DOHH2 (cell line): ENCODE measurements around the gene COQ9.

ENCODE experiments used
- H3F3A ChIP-seq: fragments of 200-600 bp; sonication (generic), shearing (Covaris generic); 2 replicates; pipeline ENCODE4 v1.6.0; 2016; ENCODE audit warnings: antibody characterized with exemption, mild to moderate bottlenecking; ENCODE audit not compliant: control insufficient read depth, insufficient read depth
- H3K27ac ChIP-seq: fragments of 200-600 bp; sonication (generic); 2 replicates; pipeline ENCODE4 v1.5.1; 2014; ENCODE audit warnings: low read depth, mild to moderate bottlenecking, low read length, moderate library complexity
- H3K27me3 ChIP-seq: fragments of 200-600 bp; sonication (generic); 2 replicates; pipeline ENCODE4 v1.6.1; 2014; ENCODE audit warnings: mild to moderate bottlenecking, low read length, mixed read lengths; ENCODE audit not compliant: control insufficient read depth
- H3K36me3 ChIP-seq: fragments of 200-600 bp; sonication (generic); 2 replicates; pipeline ENCODE4 v1.6.1; 2014; ENCODE audit warnings: mild to moderate bottlenecking, low read length, moderate library complexity, mixed read lengths; ENCODE audit not compliant: control insufficient read depth
- H3K4me1 ChIP-seq: fragments of 200-600 bp; sonication (generic); 2 replicates; pipeline ENCODE4 v1.6.1; 2014; ENCODE audit warnings: mild to moderate bottlenecking, low read length, mixed read lengths; ENCODE audit not compliant: control insufficient read depth
- H3K4me2 ChIP-seq: fragments of 200-600 bp; sonication (generic); 2 replicates; pipeline ENCODE4 v1.6.0; 2014; ENCODE audit warnings: mild to moderate bottlenecking, low read length, moderate library complexity
- H3K4me3 ChIP-seq: fragments of 200-600 bp; sonication (generic); 2 replicates; pipeline ENCODE4 v1.5.1; 2014; ENCODE audit warnings: mild to moderate bottlenecking, low read length, mixed read lengths
- H3K79me2 ChIP-seq: fragments of 200-600 bp; sonication (generic); 2 replicates; pipeline ENCODE4 v1.6.1; 2014; ENCODE audit warnings: mild to moderate bottlenecking, low read length, mixed read lengths; ENCODE audit not compliant: control insufficient read depth
- H3K9me2 ChIP-seq: fragments of 200-600 bp; sonication (generic); replicated peaks from 2 replicates; pipeline ENCODE4 v1.6.1; 2014; ENCODE audit warnings: mild to moderate bottlenecking, low read length, mixed read lengths; ENCODE audit not compliant: control insufficient read depth
- H3K9me3 ChIP-seq: fragments of 200-600 bp; sonication (generic); 2 replicates; pipeline ENCODE4 v1.6.1; 2014; ENCODE audit warnings: antibody characterized with exemption, low read length, mixed read lengths; ENCODE audit not compliant: control insufficient read depth, insufficient read depth
- H4K20me1 ChIP-seq: fragments of 200-600 bp; sonication (generic); 2 replicates; pipeline ENCODE4 v1.6.0; 2014; ENCODE audit warnings: low read depth, mild to moderate bottlenecking, antibody characterized with exemption, low read length, moderate library complexity; ENCODE audit not compliant: control insufficient read depth, insufficient read depth
- EZH2phosphoT487 ChIP-seq: fragments of 200-600 bp; sonication (generic); IDR thresholded peaks from 2 replicates; pipeline ENCODE4 v1.6.1; 2017; ENCODE audit warnings: borderline replicate concordance, mild to moderate bottlenecking, antibody characterized with exemption, low read length, moderate library complexity, mixed read lengths
- TF ChIP-seq, protein P1 (sequence below): fragments of 200-600 bp; sonication (generic); IDR thresholded peaks from one replicate; pipeline ENCODE4 v1.5.1; 2014; ENCODE audit warnings: antibody characterized with exemption, mild to moderate bottlenecking, low read depth, low read length; ENCODE audit not compliant: poor library complexity, severe bottlenecking

COQ9 gene

DNA sequence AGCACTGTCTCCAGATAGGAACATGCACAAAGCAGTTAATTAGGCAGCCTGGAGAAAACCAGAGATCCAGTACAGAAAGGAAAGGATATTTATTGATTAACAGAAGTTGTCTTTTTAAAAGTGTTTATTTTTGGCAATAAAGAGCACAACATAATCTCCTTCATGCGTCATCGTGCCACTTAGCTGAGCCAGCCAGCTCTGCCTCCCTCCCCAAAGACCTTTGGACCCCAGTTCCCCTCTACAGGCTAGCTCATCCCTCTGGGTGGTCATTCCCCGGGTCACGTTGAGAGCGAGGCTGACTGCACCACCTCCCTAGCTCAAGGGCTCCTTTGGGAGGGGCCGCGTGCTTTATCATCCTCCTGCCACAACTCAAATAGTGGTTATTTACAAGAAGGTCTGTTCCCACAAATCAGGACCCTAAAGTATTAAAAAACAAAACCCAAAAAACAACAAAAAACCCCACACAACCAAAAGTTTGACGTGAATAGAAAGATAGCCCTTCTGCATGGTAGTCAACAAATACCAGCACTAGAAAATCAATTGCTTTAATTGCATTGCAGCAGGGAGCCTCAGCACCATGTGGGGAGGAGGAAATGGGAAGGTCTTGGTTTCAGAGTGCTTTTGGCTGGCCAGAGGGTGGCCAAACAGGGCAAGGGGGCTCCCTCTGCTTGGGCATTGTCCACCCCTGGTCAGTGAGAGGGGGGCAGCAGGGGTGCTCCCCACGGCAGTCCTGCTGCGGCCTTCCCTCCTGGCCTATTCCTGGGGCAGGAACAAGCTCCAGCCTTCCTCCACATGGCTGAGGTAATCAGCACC, 24.8 kb downstream of the COQ9 start:
- Histone ChIP-seq H4K20me1 (0 out of 2 replicates have a peak, but pooled peaks cover 2% of the 10 kb centered on the region), H3K4me1 (peaks cover 19% of the 10 kb centered on the region), H3K36me3 (peaks cover 48% of the 10 kb centered on the region), H3K9me3 (no peaks in the 10 kb centered on the region), H3F3A (0 out of 2 replicates have a peak, but pooled peaks cover 2% of the 10 kb centered on the region), H3K4me2 (no peak overlapping the region), H3K79me2 (no peaks in the 10 kb centered on the region), H3K27me3 (no peaks in the 10 kb centered on the region), H3K9me2 (no peaks in the 10 kb centered on the region), H3K27ac (no peak overlapping the region), H3K4me3 (no peak overlapping the region)
- TF ChIP-seq, protein P1, sequence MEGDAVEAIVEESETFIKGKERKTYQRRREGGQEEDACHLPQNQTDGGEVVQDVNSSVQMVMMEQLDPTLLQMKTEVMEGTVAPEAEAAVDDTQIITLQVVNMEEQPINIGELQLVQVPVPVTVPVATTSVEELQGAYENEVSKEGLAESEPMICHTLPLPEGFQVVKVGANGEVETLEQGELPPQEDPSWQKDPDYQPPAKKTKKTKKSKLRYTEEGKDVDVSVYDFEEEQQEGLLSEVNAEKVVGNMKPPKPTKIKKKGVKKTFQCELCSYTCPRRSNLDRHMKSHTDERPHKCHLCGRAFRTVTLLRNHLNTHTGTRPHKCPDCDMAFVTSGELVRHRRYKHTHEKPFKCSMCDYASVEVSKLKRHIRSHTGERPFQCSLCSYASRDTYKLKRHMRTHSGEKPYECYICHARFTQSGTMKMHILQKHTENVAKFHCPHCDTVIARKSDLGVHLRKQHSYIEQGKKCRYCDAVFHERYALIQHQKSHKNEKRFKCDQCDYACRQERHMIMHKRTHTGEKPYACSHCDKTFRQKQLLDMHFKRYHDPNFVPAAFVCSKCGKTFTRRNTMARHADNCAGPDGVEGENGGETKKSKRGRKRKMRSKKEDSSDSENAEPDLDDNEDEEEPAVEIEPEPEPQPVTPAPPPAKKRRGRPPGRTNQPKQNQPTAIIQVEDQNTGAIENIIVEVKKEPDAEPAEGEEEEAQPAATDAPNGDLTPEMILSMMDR: no peak
- TF ChIP-seq EZH2phosphoT487: no peak

GRCh38 chr16:57472665-57473060, 25.4 kb downstream of the COQ9 start:
- H3K27ac ChIP-seq: no peak overlapping the region
- no peak overlapping the region for H3K4me3 ChIP-seq
- no peaks in the 10 kb centered on the region for H3K79me2 ChIP-seq
- H3K36me3 ChIP-seq: peaks cover 42% of the 10 kb centered on the region
- TF ChIP-seq, protein P1: no peak
- no peak for TF ChIP-seq EZH2phosphoT487
- 0 out of 2 replicates have a peak, but pooled peaks cover 2% of the 10 kb centered on the region for H4K20me1 ChIP-seq
- H3K4me2 ChIP-seq: no peak overlapping the region
- H3K4me1 ChIP-seq: peaks cover 19% of the 10 kb centered on the region
- no peaks in the 10 kb centered on the region for H3F3A ChIP-seq
- no peaks in the 10 kb centered on the region for H3K9me2 ChIP-seq
- H3K27me3 ChIP-seq: no peaks in the 10 kb centered on the region
- H3K9me3 ChIP-seq: no peaks in the 10 kb centered on the region

- H3K79me2 ChIP-seq: no peaks in the 10 kb centered on the region
- H3K4me1 ChIP-seq: peaks cover 23% of the 10 kb centered on the region
- H3K9me2 ChIP-seq: no peaks in the 10 kb centered on the region
- H3K27me3 ChIP-seq: no peaks in the 10 kb centered on the region
- H3K27ac ChIP-seq: no peak overlapping the region
- TF ChIP-seq, protein P1: no peak
- no peak for TF ChIP-seq EZH2phosphoT487
- peaks cover 36% of the 10 kb centered on the region for H3K36me3 ChIP-seq
- H3K4me2 ChIP-seq: no peak overlapping the region
- no peak overlapping the region for H3K4me3 ChIP-seq
- H3F3A ChIP-seq: no peaks in the 10 kb centered on the region
- H3K9me3 ChIP-seq: no peaks in the 10 kb centered on the region
- 0 out of 2 replicates have a peak, but pooled peaks cover 2% of the 10 kb centered on the region for H4K20me1 ChIP-seq
Measured at GRCh38 chr16:57473176-57473840, 26.0 kb downstream of the COQ9 start.
